ENCODE measurements around the gene NRAP. TPM values are rescaled to one million over a fixed set of nuclear protein-coding genes. Genes with fewer than 3 reads are reported as not detected.

The NRAP gene
- total and polyA plus RNA-seq, 10 of the 15 experiments (the other 5 are each of a cell fraction or from before 2014, with no cell fraction given) = not detected

DNA sequence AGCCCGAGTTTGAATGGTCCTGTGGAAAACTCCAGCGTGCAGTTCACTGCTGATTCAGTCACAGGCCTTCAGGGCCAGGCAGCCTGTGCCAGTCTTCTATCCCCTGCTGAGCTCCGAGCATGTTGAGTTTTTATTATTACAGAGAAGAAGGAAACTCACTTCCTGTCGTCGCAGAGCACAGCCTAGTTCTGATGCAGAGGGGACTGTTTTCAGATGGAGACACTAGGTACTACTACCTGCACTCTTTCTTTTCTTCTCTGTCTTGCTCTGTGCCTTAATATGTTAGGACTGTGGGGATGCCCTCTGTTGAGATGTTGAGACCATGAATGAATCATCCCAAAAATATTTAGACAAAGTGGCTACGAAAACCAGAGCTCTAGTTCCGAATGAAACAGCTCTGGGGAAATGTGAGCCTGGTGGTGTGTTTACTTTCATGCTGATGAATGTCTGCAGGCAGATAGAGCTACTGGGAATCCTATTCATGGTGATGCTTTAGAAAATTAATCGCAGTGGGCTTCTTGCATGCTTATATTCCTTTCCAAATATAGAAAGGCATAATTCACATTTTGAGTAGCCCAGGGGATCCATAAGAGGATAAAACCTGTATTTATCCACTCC is 45.5 kb upstream of the NRAP start:
- Histone ChIP-seq H3K36me3 (ENCODE audit: control insufficient read depth in 2 of 2, insufficient read depth in 2 of 2, low read length in 1 of 2) (peaks cover 4 to 5% of the 10 kb centered on the region in 2 experiments; a peak in 3 of 4 replicates), H3K27ac (ENCODE audit: control insufficient read depth, insufficient read depth) (no peak overlapping the region), H3K4me2 (ENCODE audit: control insufficient read depth, insufficient read depth) (no peak overlapping the region), H3K9me3 (replicated peaks; ENCODE audit: control insufficient read depth, insufficient read depth, low read length) (no peaks in the 10 kb centered on the region), H3K4me3 (no peak overlapping the region), H3K27me3 (replicated peaks in 1 of 2; ENCODE audit: control insufficient read depth in 2 of 2, insufficient read depth in 2 of 2, low read length in 1 of 2) (no peaks in the 10 kb centered on the region), H2AFZ (ENCODE audit: control insufficient read depth, low read depth, low read length) (no peak overlapping the region), H3K79me2 (ENCODE audit: control insufficient read depth, insufficient read depth, low read length) (no peaks in the 10 kb centered on the region), H4K20me1 (ENCODE audit: control insufficient read depth, insufficient read depth) (0 out of 2 replicates have a peak, but pooled peaks cover 4% of the 10 kb centered on the region), H3K4me1 (ENCODE audit: control insufficient read depth, insufficient read depth, low read length) (peaks cover 6% of the 10 kb centered on the region; the same call in 1 of the 2 replicates), H3K9ac (ENCODE audit: control insufficient read depth, insufficient read depth, low read length) (no peak overlapping the region)
- 92% methylated on average over 8 of the region's 8 CpGs for WGBS (ENCODE audit: insufficient coverage, insufficient replicate concordance, low lambda C conversion rate, missing lambda C conversion rate)
- ATAC-seq (no peak), DNase-seq (ENCODE audit: low read depth, low spot score) (no peak), FAIRE-seq (no peak)
- RAD21 ChIA-PET (ENCODE audit: unreplicated experiment) = no interaction called here
- BruUV-seq (replicated peaks) = no TSS peak
- POLR2A ChIA-PET = no interaction called here
- intact Hi-C loops (cut with micrococcal nuclease; ENCODE audit: unreplicated experiment) (loop anchor here (5.0 to 10.0 kb wide), 3 partner anchors 73 to 195 kb away; no protein-coding TSS in a partner anchor), in situ Hi-C loops (cut with MboI) (loop anchor here (5.0 kb wide), 1 partner anchor 393 kb away; no protein-coding TSS in a partner anchor)
- TF ChIP-seq, protein P1, sequence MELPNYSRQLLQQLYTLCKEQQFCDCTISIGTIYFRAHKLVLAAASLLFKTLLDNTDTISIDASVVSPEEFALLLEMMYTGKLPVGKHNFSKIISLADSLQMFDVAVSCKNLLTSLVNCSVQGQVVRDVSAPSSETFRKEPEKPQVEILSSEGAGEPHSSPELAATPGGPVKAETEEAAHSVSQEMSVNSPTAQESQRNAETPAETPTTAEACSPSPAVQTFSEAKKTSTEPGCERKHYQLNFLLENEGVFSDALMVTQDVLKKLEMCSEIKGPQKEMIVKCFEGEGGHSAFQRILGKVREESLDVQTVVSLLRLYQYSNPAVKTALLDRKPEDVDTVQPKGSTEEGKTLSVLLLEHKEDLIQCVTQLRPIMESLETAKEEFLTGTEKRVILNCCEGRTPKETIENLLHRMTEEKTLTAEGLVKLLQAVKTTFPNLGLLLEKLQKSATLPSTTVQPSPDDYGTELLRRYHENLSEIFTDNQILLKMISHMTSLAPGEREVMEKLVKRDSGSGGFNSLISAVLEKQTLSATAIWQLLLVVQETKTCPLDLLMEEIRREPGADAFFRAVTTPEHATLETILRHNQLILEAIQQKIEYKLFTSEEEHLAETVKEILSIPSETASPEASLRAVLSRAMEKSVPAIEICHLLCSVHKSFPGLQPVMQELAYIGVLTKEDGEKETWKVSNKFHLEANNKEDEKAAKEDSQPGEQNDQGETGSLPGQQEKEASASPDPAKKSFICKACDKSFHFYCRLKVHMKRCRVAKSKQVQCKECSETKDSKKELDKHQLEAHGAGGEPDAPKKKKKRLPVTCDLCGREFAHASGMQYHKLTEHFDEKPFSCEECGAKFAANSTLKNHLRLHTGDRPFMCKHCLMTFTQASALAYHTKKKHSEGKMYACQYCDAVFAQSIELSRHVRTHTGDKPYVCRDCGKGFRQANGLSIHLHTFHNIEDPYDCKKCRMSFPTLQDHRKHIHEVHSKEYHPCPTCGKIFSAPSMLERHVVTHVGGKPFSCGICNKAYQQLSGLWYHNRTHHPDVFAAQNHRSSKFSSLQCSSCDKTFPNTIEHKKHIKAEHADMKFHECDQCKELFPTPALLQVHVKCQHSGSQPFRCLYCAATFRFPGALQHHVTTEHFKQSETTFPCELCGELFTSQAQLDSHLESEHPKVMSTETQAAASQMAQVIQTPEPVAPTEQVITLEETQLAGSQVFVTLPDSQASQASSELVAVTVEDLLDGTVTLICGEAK (IDR thresholded peaks at IDR 0.05; ENCODE audit: borderline replicate concordance) = no peak
- TF ChIP-seq, protein P2, sequence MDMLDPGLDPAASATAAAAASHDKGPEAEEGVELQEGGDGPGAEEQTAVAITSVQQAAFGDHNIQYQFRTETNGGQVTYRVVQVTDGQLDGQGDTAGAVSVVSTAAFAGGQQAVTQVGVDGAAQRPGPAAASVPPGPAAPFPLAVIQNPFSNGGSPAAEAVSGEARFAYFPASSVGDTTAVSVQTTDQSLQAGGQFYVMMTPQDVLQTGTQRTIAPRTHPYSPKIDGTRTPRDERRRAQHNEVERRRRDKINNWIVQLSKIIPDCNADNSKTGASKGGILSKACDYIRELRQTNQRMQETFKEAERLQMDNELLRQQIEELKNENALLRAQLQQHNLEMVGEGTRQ (IDR thresholded peaks at IDR 0.05; ENCODE audit: borderline replicate concordance, low read depth, low read length) = no peak
- TF ChIP-seq, protein P3, sequence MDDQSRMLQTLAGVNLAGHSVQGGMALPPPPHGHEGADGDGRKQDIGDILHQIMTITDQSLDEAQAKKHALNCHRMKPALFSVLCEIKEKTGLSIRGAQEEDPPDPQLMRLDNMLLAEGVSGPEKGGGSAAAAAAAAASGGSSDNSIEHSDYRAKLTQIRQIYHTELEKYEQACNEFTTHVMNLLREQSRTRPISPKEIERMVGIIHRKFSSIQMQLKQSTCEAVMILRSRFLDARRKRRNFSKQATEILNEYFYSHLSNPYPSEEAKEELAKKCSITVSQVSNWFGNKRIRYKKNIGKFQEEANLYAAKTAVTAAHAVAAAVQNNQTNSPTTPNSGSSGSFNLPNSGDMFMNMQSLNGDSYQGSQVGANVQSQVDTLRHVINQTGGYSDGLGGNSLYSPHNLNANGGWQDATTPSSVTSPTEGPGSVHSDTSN (IDR thresholded peaks at IDR 0.05; ENCODE audit: insufficient replicate concordance, low read depth, low read length) = no peak
- no peak for TF ChIP-seq IRF4 (IDR thresholded peaks at IDR 0.05; ENCODE audit: low read depth, low read length)
- CTCF ChIA-PET = interaction anchor here (3.2 kb wide), 1 partner anchor 30 kb away, joined by 9 read pairs; the partner anchor contains the start of gene CASP7
- SMC1A ChIA-PET (ENCODE audit: uncharacterized antibody, unreplicated experiment) = interaction anchor here (1.4 kb wide), 1 partner anchor 392 kb away, joined by 5 read pairs; no protein-coding TSS in a partner anchor

Data from GM12878 (cell line).